Amniotic epithelial cell (primary cell): Measurements from ENCODE around the gene SPATA9.
A peak's percentile ranks its signal among the peaks of the same experiment; 100 is the strongest.
"Not testable (repeated sequence)": the region's sequence is repeated elsewhere in the genome, so short reads cannot be mapped to it uniquely, and the experiment has no call there.

ENCODE experiments used
- DNase-seq: peaks from one replicate; pipeline ENCODE4 v3.0.0-alpha.2; 2010; ENCODE audit warnings: low read depth

SPATA9 gene

DNA sequence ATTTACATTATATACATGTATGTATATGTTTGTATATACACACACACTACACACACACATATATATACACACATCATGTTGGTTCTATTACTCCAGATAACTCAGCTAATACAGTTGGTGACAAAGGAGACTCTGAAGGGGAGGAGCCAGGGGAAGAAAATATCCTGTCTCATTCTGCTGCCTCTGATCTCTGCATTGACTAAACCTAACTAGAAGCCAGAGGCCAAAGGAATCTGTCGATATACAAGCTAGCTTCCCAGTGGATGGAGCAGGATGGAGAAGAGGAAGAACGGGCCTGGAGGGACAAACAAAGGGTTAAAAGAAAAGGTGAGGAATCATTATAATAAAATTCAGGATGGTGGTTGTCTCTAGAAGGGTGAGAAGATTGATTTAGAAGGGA lies 34.6 kb upstream of the SPATA9 start:
- no peak for DNase-seq

DNA sequence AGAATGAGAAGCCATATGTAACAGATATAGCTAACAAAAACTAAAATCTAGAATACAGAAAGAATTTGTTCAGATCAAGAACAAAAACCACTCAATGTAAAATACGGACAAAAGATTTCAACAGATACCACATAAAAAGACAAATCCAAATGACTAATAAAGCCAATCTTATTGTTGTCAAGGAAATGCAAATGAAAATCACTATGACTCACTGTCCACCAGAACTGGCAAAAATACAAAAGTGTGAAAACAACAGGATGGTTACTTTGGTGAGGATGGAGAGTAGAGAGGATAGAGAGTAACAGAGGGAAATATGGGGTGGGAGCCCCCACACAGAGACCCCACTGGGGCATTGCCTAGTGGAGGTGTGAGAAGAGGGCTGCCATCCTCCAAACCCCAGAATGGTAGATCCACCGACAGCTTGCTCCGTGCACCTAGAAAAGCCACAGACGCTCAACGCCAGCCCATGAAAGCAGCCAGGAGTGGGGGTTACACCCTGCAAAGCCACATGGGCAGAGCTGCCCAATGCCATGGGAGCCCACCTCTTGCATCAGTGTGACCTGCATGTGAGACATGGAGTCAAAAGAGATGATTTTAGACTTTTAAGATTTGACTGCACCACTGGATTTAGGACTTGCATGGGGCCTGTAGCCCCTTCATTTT lies 33.1 kb upstream of the SPATA9 start:
- peak; percentile 81 for DNase-seq

DNA sequence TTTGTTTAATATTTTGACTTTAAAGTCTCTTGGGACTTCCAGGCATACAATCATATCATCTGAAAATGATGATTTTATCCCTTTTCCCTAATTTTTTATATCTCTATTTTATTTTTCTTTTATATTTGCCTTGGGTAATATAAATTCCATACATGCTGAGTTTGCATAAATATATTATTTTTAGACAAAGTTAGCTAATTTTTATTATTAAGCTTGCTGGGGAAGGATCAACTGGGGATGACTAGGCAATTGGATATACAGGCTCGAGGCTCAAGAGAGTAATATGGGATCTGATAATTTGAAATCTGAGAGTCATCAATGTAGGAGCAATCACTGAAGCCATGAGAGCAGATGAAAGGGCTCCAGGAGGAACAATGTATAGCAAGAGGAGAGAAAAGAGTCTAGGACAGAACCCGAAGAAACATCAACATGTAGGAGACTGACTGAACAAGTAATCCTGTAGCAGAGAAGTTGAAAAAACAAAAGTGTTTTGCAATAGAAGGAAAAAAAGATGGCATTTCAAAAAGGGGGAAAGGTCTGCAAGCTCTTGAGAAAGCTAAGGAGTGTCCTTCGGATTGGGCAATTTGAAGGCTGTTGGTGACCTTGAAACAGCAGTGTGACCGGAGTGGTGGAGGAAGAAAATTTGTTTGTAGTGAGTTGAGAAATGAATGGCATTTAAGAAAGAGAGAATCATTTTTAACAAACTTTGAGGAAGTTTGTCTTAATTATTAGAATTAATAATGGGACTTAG lies 31.3 kb upstream of the SPATA9 start:
- peak; percentile 61 for DNase-seq

DNA sequence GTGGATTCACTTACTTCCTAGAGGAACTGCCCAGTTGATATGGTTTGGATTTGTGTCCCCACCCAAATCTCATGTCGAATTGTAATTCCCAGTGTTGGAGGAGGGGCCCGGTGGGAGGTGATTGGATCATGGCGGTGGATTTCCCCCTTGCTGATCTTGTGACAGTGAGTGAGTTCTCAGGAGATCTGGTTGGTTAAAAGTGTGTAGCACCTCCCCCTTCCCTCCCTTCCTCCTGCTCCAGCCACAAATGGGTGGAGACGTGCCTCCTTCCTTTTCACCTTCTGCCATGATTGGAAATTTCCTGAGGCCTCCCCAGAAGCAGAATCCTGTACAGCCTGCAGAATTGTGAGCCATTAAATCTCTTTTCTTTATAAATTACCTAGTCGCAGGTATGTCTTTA lies 30.5 kb upstream of the SPATA9 start:
- DNase-seq = not testable (repeated sequence)

GRCh38 chr5:95712347-95712958 lies 29.7 kb upstream of the SPATA9 start:
- DNase-seq = peak; percentile 91

GRCh38 chr5:95711501-95712346 lies 28.9 kb upstream of the SPATA9 start:
- no peak for DNase-seq

DNA sequence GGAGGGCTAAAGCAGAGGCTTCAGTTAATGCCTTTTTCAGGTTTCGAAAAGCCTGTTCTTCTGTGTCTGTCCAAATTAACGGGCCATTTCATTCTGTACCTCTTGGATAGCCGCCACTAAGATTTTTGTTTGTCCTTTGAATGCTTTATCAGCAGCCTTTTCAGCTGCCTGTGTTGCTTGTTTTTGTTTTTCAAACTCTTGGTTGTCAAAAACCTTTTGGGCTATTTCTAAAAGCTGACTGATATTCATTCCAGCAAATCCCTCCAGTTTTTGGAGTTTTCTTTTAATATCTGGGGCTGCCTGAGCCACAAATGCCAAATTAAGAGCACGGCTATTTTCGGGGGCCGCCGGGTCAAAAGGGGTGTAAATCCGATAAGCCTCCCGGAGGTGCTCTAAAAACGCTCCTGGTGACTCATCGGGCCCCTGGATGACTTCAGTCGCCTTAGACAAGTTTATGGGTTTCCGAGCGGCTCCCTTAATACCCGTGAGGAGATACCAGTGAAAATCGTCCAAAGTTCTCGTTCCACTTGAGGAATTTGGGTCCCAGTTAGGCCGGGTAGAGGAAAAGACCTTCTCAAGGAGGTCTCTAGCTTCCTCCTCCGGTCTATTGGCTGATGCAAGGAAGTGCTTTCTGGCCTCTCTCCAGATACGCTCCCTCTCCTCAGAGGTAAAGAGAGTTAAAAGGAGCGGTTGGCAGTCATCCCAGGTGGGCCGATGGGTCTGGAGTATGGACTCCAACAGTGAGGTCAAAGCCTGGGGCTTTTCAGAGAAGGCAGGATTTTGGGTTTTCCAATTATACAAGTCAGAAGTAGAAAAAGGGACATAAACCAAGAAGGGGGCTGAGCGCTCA lies 28.1 kb upstream of the SPATA9 start:
- not testable (repeated sequence) for DNase-seq

DNA sequence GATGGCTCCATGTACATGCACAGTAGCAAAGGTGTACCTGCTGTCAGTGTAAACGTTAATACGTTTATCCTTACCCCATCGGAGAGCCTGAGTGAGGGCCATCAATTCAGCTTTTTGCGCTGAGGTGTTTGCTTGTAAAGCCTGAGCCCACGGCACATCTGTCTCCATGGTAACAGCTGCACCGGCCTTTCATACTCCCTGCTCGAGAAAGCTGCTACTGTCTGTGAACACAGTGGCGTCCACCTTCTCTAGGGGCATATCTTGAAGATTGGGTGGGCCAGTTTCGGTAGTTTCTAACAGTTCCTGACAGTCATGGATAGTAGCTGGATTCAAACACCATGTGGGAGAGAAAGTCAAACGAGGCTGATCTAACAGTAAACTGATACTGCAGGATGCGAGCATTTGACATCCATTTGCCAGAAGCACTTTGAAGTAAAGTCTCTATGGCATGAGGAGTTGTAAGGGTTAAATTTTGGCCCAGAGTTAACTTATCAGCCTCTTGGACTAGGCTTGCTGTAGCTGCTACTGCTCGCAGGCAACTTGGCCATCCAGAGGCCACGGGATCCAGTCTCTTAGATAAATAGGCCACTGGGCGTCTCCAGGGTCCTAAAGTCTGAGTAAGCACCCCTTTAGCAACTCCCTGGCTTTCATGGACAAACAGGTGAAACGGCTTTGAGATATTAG lies 27.3 kb upstream of the SPATA9 start:
- peak; percentile 60 for DNase-seq

- no peak for DNase-seq
Measured at GRCh38 chr5:95708876-95709275, 26.1 kb upstream of the SPATA9 start.

- not testable (repeated sequence) for DNase-seq
Measured at GRCh38 chr5:95707534-95708188, 24.9 kb upstream of the SPATA9 start.

DNA sequence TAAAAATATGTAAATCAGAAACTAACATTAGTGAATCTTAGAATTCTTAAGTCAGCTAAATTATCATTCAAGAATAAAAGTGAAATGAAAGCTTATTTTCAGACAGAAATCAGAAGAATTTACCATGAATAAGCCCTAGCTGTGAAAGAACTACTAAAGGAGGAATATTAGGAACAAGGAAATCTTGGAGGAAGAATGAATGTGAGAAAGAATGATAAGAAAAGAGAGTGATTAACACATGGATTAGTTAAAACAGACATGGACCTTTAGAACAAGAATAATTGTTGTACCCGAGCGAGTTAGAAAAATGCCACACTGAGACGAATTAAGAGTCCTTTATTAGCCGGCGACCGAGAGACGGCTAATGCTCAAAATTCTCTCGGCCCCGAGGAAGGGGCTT lies 24.3 kb upstream of the SPATA9 start:
- no peak for DNase-seq

- DNase-seq = not testable (repeated sequence)
Measured at GRCh38 chr5:95706196-95706595, 23.4 kb upstream of the SPATA9 start.

DNA sequence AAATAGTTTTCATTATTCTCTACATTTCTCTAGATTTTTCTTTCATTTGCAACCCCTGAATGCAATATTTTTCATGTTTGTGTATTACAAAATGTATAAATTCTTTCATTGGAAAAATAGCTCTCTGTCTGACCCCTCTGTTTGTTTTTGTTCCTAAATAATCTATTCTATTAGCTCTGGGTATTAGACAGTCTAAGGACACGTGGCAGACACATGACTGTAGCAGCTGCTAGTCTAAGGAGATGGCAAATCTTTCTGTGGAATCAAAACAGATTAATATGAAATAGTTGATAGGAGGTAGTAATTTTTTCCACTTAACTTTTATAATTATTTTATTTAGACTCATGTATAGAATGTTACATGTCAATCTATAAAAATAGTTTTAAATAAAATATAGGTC lies 21.4 kb upstream of the SPATA9 start:
- DNase-seq = no peak

- peak; percentile 36 for DNase-seq
Measured at GRCh38 chr5:95701074-95701473, 18.3 kb upstream of the SPATA9 start.

DNA sequence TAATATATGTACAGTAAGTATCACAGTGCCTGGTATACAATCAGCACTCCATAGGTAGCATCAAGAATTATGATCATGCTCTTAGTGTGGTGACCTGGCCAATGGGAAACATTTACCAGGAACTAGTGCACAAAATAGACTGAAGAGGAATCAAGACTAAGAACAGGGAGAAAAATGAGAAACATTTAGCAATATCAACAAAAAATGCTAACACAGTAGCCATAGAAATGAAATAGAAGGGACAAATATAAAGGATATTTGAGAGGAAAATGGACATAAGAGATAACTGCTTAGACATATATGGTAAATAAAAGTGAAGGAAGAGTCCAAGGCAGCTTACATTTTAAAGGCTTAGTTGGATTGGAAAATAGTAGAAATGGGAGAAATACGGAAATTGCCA lies 16.5 kb upstream of the SPATA9 start:
- no peak for DNase-seq

DNA sequence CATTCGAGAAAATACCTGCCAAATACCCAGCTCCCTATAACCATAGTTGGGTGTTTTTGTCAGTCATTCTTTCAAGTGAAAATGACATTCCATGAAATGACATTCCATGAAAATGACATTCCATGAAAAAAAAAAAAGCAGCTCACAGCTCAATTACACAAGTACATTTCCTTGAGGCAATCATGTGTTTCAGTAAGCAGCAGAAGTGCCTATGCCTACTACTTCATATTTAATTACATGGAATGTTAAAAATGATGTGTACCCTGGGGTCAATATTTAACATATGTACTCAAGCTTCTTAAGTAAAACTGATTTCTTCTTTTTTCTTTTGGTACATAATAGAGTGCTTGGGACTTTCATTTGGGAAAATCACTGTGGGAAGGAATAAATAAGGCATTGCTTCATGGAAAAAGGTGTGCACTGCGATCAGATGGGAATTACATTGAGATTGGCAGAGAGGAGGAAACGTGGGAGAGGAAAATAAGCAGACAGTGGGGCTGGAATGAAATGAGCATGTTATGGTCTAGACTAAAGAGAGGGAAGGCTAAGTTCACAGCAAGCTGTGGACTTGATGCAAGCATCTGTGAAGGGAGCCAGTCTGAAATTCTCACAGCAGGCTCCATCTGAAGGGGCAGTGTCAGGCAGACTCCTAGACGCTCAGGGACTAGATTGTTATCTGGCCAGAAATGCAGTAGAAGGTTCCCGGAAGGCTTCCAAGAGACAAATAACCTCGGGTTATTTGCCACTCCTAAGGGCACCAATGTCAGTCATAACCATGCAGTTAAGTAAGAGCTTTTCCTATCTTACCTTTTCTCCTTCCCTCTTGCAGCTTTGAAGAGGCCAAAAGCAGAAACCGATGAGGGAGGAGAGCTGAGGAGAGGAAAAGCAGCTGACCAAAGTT lies 15.2 kb upstream of the SPATA9 start:
- DNase-seq = no peak

GRCh38 chr5:95690333-95690732 lies 7.5 kb upstream of the SPATA9 start:
- no peak for DNase-seq

DNA sequence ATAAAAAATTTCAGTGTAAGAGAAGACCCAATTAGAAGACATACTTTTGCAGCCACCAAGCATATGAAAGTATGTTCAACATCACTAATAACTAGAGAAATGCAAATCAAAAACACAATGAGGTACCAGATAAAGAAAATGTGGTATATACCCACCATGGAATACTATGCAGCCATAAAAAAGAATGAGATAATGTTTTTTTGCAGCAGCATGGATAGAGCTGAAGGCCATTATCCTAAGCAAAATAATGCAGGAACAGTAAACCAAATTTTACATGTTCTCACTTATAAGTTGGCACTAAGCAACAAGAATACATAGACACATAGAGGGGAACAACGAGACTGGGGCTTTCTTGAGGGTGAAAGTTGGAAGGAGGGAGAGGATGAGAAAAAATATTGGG lies 6.9 kb upstream of the SPATA9 start:
- no peak for DNase-seq

DNA sequence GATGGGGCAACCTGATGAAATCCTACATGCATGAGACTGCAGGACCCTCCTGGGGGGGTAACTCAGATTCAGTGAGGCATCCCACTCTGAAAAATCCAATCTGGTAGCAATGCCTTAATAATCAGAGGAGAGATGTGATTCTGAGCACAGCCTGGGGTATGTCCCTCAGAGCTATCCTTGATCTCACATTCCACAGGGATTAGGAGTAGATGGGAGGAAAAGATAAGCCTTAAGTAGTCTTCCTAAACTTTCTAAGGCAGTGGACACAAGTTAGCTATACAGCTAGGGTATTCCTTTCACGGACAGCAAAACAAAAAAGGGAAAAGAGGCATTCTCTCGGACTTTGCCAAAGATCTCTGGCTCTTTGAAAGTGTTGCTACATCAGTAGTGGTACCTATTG lies 3.9 kb upstream of the SPATA9 start:
- peak; percentile 24 for DNase-seq
